Body of pancreas (tissue), 4 donors: ENCODE data around the gene RPS6KB2.

Experiments used
- CTCF ChIP-seq, 7 experiments: fragments of 450-650 bp in 4 of 7; fragments of 200-600 bp in 3 of 7; sonication (generic) in 3 of 7; IDR thresholded peaks; one replicate each; pipeline ENCODE4 v1.5.1; 2016 to 2019; ENCODE audit warnings: antibody characterized with exemption in 7 of 7
- POLR2A ChIP-seq, 3 donors: fragments of 450-650 bp; IDR thresholded peaks; one replicate each; pipeline ENCODE4 v1.6.1; 2016; ENCODE audit warnings: antibody characterized with exemption in 3 of 3, mild to moderate bottlenecking in 2 of 3

GRCh38 chr11:67405688-67406339 is 22.5 kb upstream of the RPS6KB2 start:
- TF ChIP-seq POLR2A (IDR thresholded peaks at IDR 0.05) (no peak), CTCF (IDR thresholded peaks at IDR 0.05) (no peak)
